Epithelial cell of proximal tubule (primary cell): Measurements from ENCODE around the gene RIPOR3. TPM values are rescaled to one million over a fixed set of nuclear protein-coding genes. Genes with fewer than 3 reads are reported as not detected.

ENCODE experiments used
- DNase-seq: peaks from one replicate; pipeline ENCODE4 v3.0.0-alpha.2; 2011; ENCODE audit warnings: low read depth
- H3K4me3 ChIP-seq: 2 replicates; pipeline ENCODE4 v1.5.1; 2011; ENCODE audit warnings: low read depth, mild to moderate bottlenecking, low read length
- CTCF ChIP-seq: conservative IDR thresholded peaks from 2 replicates; pipeline ENCODE4 v1.5.1; 2012; ENCODE audit warnings: low read depth, mild to moderate bottlenecking, low read length
- total RNA-seq: library from RNA; depleted of rRNA; stranded (reverse); fragments of >200 nt; gene quantifications from 2 replicates; pipeline ENCODE4 v1.2.3, GENCODE V29; 2015

The RIPOR3 gene
- total RNA-seq, 1 donor from 2014 or later: 1.8 TPM

DNA sequence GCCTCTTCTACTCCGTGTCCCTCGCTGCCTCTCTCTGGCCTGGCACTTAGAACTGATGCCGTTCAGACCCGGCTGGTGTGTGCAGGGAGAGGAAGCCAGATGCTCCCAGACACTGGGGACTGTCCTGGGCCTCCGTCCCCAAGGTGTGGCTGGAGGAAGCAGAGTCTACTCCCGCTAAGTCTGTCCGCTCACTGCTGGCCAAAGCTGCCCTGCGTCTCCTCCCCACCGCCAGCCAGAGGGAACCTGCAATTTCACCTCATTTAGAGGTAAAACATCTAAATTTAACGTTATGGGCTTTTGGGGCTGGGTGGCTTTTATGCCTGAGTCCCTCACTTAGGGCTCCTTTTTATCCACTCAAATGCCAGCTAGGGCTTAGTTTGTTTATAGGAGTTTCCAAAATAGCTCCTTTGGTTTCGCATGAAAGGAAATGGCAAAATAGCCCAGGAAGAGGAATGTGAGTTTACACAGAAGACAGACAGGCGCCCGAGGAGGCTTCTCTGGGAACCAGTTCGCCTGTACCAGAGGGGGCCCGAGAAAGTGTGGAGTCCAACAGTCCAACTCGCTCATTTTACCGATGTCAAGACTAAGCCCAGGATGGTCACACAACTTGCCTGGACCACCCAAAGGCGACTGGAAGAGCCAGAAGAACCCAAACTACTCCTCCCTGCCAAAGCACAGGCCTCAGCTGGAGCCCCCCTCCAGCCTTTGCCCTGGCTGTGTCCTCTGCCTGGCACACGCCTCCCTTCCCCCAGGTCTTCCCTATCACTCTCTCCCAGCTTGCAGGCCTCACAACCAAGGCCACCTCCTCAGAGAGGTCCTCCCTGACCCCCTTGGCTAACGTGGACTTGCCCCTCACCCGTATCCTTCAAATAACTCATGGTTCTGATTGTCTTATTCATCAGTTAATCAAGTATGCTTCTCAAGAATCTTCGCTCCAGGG, 54.5 kb downstream of the RIPOR3 start:
- no peak for DNase-seq
- no peak overlapping the region for H3K4me3 ChIP-seq

DNA sequence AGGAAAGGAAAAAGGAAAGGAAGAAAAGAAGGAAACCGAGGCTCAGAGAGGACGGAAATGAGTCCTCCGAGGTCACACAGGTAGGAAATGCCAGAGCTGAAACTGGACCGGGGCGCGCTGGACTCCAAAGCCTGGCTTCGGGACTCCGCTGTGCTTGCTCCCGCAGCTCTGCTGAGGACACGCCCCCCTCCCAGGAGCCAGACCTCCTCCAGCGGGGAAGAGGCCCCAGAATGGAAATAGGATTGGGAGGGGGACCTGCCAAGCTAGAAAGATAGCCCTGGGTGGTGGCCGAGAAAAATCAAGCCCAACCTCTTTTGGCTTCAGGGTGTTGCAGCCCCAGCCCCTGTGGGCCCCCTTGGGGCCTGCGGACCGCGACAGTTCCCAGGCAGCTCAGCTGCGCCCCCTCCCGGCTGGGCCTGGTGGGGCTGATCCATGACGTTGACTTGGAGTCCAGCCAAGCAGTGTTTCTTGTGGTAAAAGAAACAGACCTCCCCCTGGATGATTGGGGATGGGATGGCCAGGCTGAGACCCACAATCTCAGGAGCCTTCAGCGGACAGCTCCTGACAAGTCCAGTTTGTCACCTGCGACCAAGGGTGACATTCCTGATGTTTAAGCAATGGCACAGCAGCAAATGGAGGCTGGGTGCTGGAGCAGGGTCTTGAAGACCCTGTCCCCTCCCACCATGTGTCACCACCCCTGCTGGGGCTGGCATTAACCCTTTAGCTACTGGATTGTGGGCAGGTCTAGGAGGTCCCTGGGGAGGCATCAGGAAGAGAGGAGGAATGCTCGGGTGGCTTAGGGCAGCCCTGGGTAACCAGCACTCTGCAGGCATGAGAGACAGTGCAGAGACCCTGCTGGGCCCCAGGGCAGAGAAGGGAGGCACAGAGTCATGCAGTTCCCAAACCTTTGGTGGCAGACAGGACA, 55.4 kb downstream of the RIPOR3 start:
- no peak overlapping the region for H3K4me3 ChIP-seq
- peak; percentile 98 for TF ChIP-seq CTCF
- DNase-seq: no peak

More for the DNA sequence above, 54.5 kb downstream of the RIPOR3 start:
- no peak for TF ChIP-seq CTCF

DNA sequence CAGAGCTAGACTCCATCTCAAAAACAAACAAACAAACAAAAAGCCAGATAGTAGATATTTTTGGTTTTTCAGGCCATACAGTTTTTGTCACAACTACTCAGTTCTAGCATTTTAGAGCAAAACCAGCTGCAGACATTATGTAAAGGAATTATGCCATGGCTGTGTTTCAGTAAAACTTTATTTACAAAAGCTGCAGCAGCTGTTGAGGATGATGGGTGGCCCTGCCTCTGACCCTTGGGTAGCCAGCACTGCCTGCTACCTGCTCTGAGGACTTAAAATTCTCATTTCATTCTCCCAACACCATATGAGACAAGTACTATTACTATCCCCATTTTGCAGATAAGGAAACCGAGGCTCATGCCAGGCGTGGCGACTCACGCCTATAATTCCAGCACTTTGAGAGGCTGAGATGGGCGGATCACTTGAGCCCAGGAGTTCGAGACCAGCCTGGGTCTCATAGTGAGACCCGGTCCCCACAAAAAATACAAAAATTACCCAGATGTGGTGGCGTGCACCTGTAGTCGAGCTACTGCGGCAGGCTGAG, 56.3 kb downstream of the RIPOR3 start:
- no peak for TF ChIP-seq CTCF
- no peak for DNase-seq
- H3K4me3 ChIP-seq: no peak overlapping the region

- H3K4me3 ChIP-seq: no peak overlapping the region
- no peak for TF ChIP-seq CTCF
- DNase-seq: no peak
Observed at GRCh38 chr20:50634191-50634590, 57.2 kb downstream of the RIPOR3 start.

DNA sequence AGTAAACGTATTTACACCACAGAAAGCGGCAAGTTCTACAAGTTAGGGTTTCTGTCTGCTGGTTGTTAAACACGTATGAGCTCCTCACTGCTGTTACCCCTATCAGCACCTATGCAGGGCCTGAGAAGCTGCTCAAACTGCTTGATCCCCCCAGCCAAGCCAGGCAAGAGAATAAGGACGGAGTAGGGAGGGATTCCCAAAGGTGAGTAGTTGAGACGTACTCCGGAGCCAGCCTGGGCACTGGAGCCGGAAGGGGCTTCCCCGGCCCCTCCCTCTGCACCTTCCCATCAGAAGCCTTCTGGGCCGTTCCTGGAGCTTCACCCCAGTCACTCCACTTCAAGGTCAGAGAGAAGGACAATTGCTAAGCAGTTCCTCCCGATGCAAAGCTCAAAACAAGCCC, 58.0 kb downstream of the RIPOR3 start:
- no peak for DNase-seq
- no peak for TF ChIP-seq CTCF
- H3K4me3 ChIP-seq: no peak overlapping the region

DNA sequence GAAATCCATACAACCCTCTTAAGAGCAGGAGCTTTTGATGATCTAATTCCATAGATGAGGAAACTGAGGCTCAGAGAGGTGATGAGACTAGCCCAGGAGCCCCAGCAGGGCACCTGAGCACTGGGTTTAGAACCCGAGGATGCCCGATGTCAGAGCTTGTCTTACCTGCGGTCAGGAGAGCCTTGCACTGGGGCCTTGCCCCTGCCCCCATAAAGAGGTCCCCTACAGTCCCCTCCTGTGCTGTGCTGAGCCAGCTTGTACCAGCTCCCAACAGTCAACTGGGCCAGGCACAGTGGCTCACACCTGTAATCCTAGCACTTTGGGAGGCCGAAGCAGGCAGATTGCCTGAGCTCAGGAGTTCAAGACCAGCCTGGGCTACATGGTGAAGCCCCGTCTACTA, 58.6 kb downstream of the RIPOR3 start:
- TF ChIP-seq CTCF: no peak
- no peak for DNase-seq
- no peak overlapping the region for H3K4me3 ChIP-seq
